GM04503 (cell line): ENCODE data around the gene PTDSS2.
"Not testable (repeated sequence)": the region's sequence is repeated elsewhere in the genome, so short reads cannot be mapped to it uniquely, and the experiment has no call there.

ENCODE experiments used
- DNase-seq: peaks from one replicate; pipeline ENCODE4 v3.0.0-alpha.2; 2012; ENCODE audit warnings: low read depth

PTDSS2 gene

DNA sequence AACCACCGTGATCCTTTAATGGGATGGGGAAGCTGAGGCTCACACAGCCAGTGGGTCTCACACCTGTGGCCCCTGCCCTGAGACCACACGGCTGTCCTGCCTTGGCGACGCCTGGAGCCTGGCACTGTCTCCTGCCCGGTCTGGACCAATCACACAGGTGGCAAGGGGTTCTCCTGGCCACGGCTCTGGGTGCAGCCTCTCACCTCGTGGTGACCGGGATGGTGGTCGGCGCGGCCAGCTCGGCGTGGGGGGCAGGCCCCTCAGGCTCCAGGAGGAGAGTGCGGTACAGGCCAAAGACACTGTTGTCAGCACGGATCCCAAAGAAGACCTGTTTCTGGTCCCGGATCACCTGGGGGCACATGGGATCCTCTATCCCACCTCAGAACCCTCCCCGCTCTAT, 17.0 kb upstream of the PTDSS2 start:
- DNase-seq: no peak

DNA sequence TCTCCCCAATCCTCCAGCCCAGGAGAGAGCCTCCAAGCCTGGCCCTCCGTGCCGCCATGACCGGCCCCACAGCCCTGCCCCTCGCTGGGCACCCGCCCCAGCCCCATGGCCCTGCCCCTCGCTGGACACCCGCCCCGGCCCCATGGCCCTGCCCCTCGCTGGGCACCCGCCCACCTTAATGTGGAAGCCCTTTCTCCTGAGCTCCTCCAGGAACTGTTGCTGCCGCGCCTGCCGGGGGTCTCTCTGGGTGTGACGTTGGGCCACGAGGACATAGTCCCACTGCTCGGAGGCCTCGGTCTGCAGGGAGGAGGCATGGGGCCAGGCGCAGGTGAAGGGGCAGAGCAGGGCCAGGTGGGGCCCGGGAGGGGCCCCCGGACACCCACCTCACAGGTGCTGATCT, 16.4 kb upstream of the PTDSS2 start:
- no peak for DNase-seq

DNA sequence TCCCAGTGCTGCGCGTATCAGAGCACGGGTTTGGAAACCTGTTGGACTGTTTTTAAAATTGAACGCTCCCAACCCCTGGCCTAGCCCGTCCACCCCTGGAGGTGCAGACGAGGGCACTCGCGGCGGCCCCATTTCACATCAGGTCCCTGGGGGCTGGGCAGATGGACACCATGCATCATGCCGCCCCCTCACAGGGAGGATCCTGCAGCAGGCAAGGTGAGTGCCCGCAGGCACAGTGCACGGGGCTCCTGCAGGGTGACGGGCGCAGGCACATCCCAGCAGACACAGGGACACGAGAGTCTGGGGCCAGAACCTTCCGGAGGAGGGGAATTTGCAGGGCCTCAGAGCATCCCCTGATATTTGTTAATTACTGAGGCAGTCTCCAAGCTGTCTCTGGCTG, 15.6 kb upstream of the PTDSS2 start:
- DNase-seq: no peak

DNA sequence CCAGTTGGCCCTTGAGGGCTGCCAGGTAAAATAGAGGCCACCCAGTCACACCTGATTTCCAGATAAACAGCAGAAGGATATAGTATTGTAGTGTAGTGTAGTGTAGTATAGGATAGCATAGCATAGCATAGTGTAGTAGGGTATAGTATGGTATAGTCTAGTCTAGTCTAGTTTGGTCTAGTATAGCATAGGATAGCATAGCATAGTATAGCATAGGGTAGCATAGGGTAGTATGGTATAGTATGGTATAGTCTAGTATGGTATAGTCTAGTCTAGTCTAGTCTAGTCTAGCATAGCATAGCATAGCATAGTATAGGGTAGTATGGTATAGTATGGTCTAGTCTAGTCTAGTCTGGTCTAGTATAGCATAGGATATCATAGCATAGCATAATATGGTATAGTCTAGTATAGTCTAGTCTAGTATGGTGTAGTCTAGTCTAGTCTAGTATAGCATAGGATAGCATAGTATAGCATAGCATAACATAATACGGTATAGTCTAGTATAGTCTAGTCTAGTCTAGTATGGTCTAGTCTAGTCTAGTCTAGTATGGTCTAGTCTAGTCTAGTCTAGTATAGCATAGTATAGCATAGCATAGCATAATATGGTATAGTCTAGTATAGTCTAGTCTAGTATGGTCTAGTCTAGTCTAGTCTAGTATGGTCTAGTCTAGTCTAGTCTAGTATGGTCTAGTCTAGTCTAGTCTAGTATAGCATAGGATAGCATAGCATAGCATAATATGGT, 14.9 kb upstream of the PTDSS2 start:
- DNase-seq: not testable (repeated sequence)

DNA sequence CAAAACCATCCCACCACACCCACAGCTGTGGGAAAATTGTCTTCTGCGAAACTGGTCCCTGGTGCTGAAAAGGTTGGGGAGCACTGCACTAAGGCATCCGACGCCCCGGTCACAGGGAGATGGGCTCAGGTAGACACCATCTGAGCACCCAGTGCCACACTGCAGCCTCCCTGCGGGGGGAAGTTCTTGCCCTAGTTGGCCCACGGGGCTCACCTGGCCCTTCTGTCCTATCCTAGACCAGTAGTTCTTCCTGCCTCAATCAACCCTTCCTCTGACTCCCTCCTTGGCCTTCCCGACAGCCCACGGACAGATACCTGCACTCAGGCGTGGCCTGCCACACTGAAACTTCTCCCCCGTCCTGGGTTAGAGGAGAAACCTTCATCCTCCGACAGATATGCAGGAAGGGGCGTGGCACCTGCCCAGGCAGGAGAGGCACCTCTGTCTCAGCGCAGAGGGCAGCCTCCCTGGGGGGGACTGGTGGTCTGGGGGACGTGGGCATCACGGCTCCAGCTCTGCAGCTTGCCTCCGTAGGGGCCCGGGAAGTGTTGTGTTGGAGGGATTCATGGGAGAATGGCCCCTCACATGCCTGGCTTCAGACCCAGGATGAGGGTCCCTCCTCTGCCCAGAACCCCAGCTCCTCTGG, 12.7 kb upstream of the PTDSS2 start:
- no peak for DNase-seq

DNA sequence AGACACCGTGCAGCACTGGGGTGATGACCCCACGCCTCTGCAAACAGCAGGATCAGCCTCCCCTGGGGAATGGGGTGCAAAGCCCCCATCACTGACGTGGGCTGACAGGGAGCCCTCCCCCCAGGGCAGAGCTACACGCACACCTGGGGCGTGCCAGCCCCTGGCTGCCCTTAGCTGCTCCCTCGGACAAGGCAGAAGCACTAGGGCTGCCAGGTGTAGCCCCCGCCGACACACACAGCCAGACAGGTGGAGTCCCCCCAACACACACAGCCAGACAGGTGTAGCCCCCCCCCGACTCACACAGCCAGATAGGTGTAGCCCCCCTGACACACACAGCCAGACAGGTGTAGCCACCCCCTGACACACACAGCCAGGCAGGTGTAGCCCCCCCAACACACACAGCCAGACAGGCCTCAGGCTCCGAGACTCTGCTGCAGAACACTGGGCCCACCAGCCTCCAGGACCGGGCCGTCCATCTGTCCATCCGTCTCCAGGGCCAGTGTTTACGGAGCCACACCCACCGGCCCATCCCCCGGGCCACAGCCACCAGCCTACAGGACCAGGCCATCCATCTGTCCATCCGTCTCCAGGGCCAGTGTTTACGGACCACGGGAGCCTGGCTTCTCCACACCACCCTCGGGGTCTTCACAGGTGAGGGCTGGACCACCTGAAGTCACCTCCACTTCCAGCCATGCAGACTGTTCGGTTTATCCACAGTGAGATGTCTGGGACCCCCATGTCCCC, 11.8 kb upstream of the PTDSS2 start:
- no peak for DNase-seq

DNA sequence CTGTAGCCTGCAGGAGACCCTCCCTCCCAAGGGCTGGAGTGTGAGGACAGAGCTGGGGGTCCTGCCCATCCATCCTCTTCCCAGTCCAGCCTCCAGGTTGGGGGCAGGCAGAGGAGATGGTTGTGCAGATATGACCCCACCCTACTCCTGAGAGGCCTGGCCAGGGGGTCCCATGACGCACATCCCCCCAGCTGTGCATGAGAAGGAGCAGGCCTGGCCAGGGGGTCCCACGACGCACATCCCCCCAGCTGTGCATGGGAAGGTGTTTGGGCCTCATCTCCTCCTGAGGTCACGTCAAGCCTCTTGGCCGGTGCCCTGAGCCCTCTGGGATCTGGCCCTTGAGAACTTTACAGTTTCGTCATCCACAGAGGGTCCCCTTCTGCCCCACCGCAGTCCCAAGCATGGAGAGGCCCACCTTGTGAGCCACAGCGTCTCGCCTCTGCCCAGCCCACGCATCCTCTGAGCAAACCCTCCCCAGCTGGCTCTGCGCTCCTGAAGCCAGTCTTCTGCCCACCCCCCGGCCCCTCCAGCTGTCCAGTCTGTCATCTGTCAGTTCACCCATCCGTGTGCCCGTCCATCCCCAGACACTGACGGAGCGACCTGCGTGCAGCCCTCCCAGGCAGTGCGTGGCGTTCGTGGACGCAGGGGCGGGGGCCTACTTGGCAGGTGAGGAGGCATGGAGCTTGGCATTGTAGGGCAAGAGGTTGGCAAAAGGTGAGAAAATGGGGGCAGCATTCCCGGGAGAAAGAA, 10.6 kb upstream of the PTDSS2 start:
- no peak for DNase-seq

DNA sequence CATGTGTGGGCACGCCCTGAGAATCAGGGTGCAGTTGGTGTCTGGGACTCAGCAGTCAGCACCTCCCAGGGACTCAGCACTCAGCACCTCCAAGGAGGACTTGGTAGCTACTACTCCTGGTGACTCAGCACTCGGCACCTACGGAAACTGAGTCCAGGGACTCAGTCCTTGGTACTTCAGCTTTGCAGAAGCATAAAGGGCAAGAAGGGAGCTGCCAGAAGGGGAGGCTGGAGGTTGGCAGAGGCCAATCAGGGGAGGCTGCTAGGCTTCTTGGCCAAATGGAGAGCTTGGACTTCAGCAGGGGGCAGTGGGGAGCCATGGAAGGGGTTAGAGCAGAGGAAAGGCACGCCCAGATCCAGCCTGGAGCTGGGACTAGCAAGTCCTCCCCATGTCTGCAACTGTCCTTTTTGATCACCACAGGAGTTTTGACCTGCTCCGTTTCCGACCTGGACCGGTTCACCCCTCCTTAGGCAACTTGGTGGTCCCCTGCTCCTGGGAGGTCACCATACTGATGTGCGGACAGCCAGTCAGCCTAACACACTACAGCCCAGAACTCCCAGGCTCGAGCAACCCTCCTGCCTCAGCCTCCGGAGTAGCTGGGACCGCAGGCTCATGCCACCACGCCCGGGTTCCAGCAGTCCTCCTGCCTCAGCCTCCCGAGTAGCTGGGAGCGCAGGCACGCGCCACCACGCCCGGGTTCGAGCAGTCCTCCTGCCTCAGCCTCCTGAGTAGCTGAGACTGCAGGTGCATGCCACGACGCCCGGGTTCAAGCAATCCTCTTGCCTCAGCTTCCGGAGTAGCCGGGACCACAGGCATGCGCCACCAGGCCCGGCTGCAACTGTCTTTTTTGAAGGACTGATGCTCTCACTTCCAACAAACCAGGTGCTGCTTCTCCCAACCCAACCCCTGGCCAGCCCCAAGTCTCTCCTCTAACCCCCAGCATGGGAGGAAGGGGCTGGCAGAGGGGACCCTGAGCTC, 9.7 kb upstream of the PTDSS2 start:
- no peak for DNase-seq

DNA sequence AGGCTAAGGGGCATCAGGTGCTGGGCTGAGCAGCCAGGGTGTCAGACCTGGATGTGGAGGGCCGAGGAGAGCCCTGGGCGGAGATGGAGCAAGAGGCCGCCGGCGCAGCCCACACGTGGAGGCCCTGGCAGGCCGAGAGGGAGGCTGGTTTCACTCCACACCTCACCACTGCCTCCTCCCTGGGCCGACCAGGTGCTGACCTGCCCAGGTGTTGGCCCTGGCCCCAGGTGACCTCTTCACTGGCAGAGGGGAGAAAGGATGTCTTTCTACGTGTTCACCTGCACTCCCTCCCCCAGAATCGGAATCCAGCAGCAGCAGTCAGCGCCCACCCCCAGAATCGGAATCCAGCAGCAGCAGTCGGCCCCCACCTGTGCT, 9.0 kb upstream of the PTDSS2 start:
- no peak for DNase-seq

DNA sequence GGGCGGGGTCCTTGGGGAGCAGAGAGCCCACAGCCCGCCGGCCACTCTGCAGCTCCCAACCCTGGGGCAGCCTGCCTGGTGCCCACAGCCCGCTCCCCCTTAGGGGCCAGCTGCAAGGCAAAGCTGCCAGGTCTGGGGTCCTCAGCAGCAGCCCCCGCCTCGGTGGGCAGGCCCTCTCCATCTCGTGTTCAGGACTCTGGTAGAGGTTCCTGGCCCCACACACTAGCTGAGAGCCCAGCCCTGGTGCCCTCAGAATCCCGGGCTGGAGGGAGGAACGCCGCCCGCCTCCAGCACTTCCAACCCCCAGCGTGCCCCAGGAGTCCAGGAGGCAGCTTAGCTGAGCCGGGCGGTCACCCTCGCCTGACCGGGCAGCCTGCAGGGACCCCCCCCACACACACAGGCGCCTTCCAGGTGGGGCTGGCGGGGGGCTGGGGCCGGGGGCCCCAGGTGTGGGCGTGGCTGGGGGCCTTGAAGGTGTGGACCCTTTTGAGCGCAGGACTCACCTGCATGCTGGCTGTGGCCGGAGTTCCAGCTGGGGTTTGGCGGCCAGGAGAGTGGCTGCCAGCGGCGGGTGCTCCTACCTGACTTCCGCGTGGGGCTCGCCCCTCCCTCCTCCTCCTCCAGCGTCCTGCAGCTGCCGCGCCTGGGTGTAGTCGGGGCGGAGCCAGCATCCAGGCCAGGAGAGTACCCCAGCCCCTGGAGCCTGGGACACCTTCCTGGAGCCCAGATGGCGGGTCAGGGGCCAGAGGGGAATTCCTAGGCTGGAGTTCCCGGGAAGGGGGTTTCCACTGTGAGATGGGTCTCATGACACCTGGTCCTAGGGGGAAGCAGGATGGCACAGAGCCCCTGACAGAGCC, 8.4 kb upstream of the PTDSS2 start, which contains the start of gene ANO9:
ANO9 (minus strand) TSS at position 594 of the 857 bp plus-strand sequence; CDS start at position 509, 85 bp downstream.
- no peak for DNase-seq

DNA sequence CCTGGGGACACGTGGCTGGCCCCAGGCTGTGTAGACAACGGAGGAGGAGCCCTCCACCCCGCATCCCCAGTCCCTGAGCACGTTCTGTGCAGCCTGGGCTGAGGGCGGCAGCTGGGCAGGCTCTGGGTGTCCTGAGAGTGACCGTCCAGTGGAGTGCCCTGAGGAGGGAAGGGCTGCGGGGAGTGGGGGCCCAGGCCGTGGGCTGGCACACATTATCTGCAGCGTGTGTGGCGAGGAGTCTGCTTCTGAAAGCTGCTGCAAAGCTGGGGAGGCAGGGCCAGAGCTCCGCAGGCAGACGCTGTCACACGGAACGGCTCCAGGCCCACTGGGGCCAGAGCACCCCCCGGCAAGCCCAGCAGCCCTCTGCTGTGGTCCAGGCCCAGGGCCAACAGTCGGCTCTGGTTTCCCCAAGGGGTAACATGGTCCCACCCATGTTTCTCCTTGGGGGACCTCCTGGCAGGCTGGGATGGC, 7.4 kb upstream of the PTDSS2 start:
- DNase-seq: no peak

DNA sequence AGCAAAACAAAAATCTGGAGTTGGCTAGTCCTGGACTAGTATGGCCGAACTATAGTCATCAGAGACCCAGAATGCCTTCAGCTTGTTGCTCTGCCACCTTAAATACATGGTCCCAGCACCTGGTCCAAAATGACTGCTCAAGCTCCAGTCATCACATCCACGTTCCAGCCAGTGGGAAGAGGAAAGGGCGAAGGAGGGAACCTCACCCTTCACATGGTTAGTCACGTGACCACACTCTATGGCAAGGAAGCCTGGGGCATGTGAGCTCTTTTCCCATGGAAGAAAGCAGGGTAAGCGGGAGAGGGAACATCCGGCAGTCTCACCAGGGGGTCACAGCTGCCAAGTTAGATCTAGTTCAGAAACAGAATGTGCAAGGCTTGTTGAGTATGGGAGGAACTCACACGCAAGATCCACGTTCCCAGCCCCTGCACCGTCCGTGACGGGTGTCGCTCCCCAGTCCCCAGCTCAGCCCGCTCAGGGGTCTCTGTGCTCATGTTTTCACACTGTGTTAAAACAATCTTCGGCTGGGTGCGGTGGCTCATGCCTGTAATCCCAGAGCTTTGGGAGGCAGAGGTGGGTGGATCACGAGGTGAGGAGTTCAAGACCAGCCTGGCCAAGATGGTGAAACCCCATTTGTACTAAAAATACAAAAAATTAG, 6.4 kb upstream of the PTDSS2 start:
- DNase-seq: no peak

DNA sequence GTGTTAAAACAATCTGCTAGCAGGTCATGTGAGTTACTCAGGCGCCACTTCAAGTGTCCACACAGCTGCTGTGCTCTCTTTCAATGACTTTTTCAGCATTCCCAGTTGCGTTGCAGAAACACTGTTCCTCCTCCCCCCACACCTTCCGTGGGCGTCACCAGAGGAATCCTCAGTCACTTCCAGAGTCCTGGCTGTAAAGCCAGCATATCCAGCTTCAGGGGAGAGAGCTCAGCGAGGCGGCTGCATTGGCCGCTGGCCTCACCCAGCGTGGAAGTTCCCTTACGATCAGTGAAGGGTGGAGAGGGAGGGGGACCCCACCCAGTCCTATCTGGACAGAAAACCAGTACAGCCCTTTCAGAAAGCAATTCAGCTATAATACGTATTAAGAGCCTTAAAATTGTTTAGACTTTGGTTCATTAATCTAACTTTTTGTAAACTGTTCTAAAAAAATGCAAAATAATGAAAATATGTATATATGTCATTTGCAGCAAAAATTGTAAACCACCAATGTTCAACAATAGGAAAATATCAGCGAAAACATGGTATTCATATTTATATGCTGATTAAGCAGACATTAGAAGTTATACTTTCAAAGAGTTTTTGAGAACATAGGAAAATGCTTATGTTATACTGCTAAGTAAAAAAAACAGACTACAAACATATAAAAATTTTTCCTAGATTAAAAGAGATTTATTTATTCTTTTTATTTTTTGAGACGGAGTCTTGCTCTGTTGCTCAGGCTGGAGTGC, 5.5 kb upstream of the PTDSS2 start:
- DNase-seq: no peak

DNA sequence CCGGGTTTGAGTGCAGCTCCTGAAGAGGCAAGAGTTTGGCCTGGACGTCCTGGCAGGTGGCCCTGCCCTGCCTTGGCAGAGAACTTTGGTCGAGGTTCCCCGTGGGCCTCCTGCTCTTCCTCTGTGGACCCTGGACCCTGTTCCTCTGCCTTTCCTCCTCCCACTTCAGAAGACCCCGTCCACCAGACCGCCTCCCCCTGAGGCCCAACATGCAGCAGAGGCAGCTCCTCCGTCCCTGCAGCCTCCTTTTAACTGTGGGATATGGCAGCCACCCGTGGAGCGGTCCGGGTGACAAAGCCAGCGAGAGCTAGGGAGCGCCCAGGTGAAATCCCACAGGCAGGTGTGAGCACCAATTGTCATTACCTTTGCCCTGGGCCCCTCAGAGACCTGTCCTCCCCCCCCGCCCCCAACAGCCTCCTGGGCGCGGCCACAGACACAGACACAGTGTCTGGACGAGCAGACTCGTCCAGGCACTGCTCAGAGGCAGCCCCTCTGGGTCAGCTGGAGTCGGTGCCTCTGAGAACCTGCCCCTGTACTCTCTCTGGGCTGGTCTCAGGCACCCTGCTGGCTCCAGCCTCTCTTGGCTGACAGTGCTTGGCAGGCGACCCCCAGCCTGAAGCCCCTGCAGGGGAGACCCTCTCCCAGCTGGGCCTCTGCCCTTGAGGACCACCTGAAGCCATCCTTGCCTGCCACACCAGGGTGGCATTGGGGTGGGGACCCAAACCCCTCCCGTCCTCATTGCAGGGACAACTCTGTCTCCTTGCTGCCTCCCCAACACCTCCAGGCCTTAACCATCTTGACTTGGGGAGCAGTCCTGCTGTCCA, 4.1 kb upstream of the PTDSS2 start:
- no peak for DNase-seq

DNA sequence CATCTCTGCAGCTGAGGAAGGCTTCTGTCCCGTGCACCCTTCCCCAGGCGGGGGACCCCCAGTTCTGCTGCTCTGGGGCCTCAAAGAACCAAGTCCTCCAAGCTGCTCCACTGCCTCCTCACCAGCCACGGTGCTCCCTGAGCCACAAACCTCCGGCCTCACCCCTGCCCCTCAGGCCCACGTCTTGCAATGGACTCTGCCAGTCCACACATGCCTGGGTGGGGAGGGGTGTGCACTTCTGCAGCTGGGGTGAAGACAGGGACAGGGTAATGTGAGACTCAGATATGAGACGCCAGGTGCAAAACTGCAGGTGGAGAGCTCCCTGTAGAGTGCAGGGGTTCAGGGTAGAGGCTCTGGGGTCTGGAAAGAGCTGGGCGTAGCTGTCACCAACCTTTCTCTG, 3.2 kb upstream of the PTDSS2 start:
- DNase-seq: no peak

DNA sequence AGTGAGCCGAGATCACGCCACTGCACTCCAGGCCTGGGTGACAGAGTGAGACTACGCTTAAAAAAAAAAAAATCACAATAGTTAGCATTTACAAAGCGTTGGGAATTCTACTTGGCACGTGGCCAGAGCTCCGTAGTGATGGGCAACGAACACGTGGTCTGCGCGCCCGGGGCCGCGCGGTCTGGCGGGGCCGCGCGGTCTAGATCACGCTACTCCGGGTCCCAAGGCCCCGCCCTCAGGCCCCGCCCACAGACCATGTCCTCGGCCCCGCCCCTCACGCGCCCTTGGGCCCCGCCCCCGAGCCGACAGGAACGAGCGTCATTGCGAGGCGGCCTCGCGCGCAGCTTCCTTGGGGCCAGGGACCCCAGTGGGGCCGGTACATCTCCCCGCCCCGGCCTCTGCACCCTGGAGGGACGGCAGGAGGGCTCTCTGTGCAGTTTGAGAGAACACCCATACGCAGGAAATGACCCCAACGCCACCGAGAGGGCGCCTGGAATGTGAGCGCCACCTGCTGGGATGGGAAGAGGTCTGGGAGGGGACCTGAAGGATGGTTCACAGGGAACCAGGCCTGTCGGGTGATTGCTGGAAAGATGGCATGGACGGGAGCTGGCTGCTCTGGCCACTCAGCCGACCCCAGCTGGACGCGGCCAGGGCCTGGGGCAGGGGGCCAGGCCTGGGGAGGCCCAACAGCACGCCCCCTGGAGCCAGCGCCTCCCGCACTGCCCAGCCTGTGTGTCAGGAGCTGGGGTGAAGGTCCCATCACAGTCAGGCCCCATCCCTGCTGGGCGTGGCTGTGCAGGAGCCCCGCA, 2.0 kb upstream of the PTDSS2 start:
- DNase-seq: peak; percentile 40

DNA sequence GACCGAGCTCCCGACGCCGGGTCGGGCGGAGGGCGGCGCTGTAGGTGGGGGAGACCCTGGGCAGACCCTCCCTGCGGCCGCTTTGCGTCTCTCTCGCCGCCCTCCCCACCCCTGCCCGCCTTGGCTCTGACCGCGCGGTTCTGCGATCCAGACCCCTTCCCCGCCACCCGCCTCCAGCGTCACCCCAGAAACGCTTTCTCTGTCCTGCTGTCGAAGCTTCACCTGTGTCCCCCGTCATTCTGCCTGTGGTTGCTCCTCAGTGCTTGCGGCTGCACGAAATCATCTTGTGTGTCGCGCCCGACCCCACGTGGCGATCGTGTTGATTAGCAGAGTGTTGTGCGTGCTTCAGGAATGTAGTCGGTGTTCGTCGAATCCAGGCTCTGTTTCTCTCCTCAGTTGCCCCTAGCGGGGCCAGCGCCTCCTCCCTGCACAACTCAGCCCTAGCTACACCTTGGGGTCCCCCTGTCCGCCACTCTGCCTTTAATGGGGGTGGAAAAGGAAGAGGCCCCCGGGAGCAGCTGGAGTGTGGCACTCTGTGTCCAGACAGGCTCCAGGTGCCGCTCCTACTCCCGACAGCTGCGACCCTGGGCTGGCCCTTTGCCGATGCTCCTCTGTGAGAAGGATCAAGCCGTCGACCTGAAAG, 851 bp downstream of the PTDSS2 start:
- DNase-seq: no peak
